Caco-2 (cell line): ENCODE data around the gene MYO7B. TPM values are rescaled to one million over a fixed set of nuclear protein-coding genes. Genes with fewer than 3 reads are reported as not detected.

Experiments
- BruUV-seq: library from RNA; stranded (reverse); fragments of 400-500 nt; replicated peaks from 2 replicates; lab custom pipeline; 2021; lab: Mats Ljungman, UMichigan
- CTCF ChIA-PET: fragments of 300-600 bp; sonication (Branson Sonifier 250); formaldehyde crosslinking; loops from one replicate; lab custom pipeline; 2022; ENCODE audit warnings: antibody characterized with exemption; lab: Charles Lee
- POLR2A ChIA-PET: fragments of 300-600 bp; sonication (Branson Sonifier 250); formaldehyde crosslinking; loops from one replicate; lab custom pipeline; 2022; ENCODE audit warnings: antibody characterized with exemption; lab: Charles Lee
- DNase-seq, 2 experiments: peaks; one replicate each; pipeline versions ENCODE4 v3.0.0 to v3.0.0-alpha.2; 2020 to 2022
- H3K27me3 ChIP-seq: replicated peaks from 2 replicates; pipeline ENCODE4 v1.6.0; 2011; ENCODE audit warnings: low read length; ENCODE audit not compliant: control insufficient read depth, insufficient read depth
- H3K36me3 ChIP-seq: 2 replicates; pipeline ENCODE4 v1.5.1; 2011; ENCODE audit warnings: low read length; ENCODE audit not compliant: control insufficient read depth, insufficient read depth
- H3K4me1 ChIP-seq: fragments of 250-450 bp; sonication (Bioruptor Pico); 2 replicates; pipeline ENCODE4 v1.5.1; 2020; ENCODE audit warnings: mild to moderate bottlenecking
- H3K4me3 ChIP-seq: 2 replicates; pipeline ENCODE4 v1.5.1; 2011; ENCODE audit warnings: low read depth, mild to moderate bottlenecking, control low read depth, low read length
- H3K9me3 ChIP-seq: fragments of 250-450 bp; sonication (Bioruptor Pico); 2 replicates; pipeline ENCODE4 v1.5.1; 2020; ENCODE audit warnings: mild to moderate bottlenecking, moderate library complexity
- H3K27ac Mint-ChIP-seq: one replicate; pipeline ENCODE4 v1.8.0; 2022; ENCODE audit warnings: mixed read lengths; ENCODE audit not compliant: unreplicated experiment
- H3K27me3 Mint-ChIP-seq: one replicate; pipeline ENCODE4 v1.8.0; 2022; ENCODE audit warnings: mixed read lengths; ENCODE audit not compliant: insufficient read depth, unreplicated experiment
- H3K36me3 Mint-ChIP-seq: one replicate; pipeline ENCODE4 v1.8.0; 2022; ENCODE audit warnings: mild to moderate bottlenecking, mixed read lengths; ENCODE audit not compliant: insufficient read depth, unreplicated experiment
- H3K4me1 Mint-ChIP-seq: one replicate; pipeline ENCODE4 v1.8.0; 2022; ENCODE audit warnings: low read depth, mixed read lengths; ENCODE audit not compliant: unreplicated experiment
- H3K4me3 Mint-ChIP-seq: one replicate; pipeline ENCODE4 v1.8.0; 2022; ENCODE audit warnings: mild to moderate bottlenecking, moderate library complexity, mixed read lengths; ENCODE audit not compliant: unreplicated experiment
- H3K9me3 Mint-ChIP-seq: one replicate; pipeline ENCODE4 v1.8.0; 2022; ENCODE audit warnings: mixed read lengths; ENCODE audit not compliant: unreplicated experiment
- CTCF ChIP-seq, 2 experiments: fragments of 200-600 bp in 1 of 2; IDR thresholded peaks; 1 replicate in 1 of 2; 2 replicates in 1 of 2; pipeline versions ENCODE4 v1.5.1 to v1.8.0; 2011 to 2022; ENCODE audit warnings: antibody characterized with exemption in 1 of 2, control low read depth in 1 of 2, inconsistent platforms in 1 of 2, low read depth in 1 of 2, low read length in 1 of 2, mild to moderate bottlenecking in 1 of 2, moderate library complexity in 1 of 2; ENCODE audit not compliant: insufficient read depth in 1 of 2, severe bottlenecking in 1 of 2, unreplicated experiment in 1 of 2
- intact Hi-C: fragments of 100-400 bp; cut with micrococcal nuclease; formaldehyde crosslinking; loops from one replicate; pipeline ENCODE4 v1.10.0; 2022; ENCODE audit not compliant: unreplicated experiment
- total RNA-seq: library from RNA; stranded (reverse); gene quantifications from 2 replicates; pipeline ENCODE4 v1.2.3, GENCODE V29; 2022

Gene MYO7B
- total RNA-seq, 1 experiment from 2014 or later, result 0.27 TPM

GRCh38 chr2:127614246-127614645 is 78.8 kb downstream of the MYO7B start:
- Mint-ChIP-seq H3K9me3 (peaks cover 14% of the 10 kb centered on the region), H3K27me3 (peaks cover 8% of the 10 kb centered on the region), H3K4me3 (no peak overlapping the region), H3K27ac (no peak overlapping the region), H3K36me3 (peaks cover 5% of the 10 kb centered on the region), H3K4me1 (no peaks in the 10 kb centered on the region)
- Histone ChIP-seq H3K4me3 (no peak overlapping the region), H3K36me3 (no peaks in the 10 kb centered on the region), H3K27me3 (no peaks in the 10 kb centered on the region), H3K4me1 (no peaks in the 10 kb centered on the region), H3K9me3 (peaks cover 11% of the 10 kb centered on the region)
- POLR2A ChIA-PET, result no interaction called here
- no peak for TF ChIP-seq CTCF (IDR thresholded peaks at IDR 0.05; ENCODE audit: insufficient read depth in 1 of 2, low read depth in 1 of 2, low read length in 1 of 2, severe bottlenecking in 1 of 2, unreplicated experiment in 1 of 2)
- no peak for DNase-seq
- intact Hi-C loops, result no loop called here
- BruUV-seq, result no TSS peak
- CTCF ChIA-PET, result interaction anchor here (0.6 to 1.1 kb wide), 2 partner anchors 23 to 546 kb away, joined by 3 read pairs; no protein-coding TSS in a partner anchor

- BruUV-seq, result no TSS peak
- no peak overlapping the region for H3K4me3 Mint-ChIP-seq
Measured at GRCh38 chr2:127614731-127615130, 79.2 kb downstream of the MYO7B start.

GRCh38 chr2:127615511-127616166 is 80.2 kb downstream of the MYO7B start:
- BruUV-seq, result no TSS peak
- POLR2A ChIA-PET, result no interaction called here

More at GRCh38 chr2:127614731-127615130, 79.2 kb downstream of the MYO7B start:
- no peaks in the 10 kb centered on the region for H3K4me1 Mint-ChIP-seq
- Histone ChIP-seq H3K9me3 (peaks cover 11% of the 10 kb centered on the region), H3K4me1 (no peaks in the 10 kb centered on the region), H3K4me3 (no peak overlapping the region), H3K36me3 (no peaks in the 10 kb centered on the region), H3K27me3 (no peaks in the 10 kb centered on the region)
- POLR2A ChIA-PET, result no interaction called here
- peaks cover 8% of the 10 kb centered on the region for H3K27me3 Mint-ChIP-seq
- intact Hi-C loops, result no loop called here
- DNase-seq, result no peak
- H3K27ac Mint-ChIP-seq, result no peak overlapping the region
- peaks cover 14% of the 10 kb centered on the region for H3K9me3 Mint-ChIP-seq
- CTCF ChIA-PET, result no interaction called here
- TF ChIP-seq CTCF (IDR thresholded peaks at IDR 0.05; ENCODE audit: insufficient read depth in 1 of 2, low read depth in 1 of 2, low read length in 1 of 2, severe bottlenecking in 1 of 2, unreplicated experiment in 1 of 2), result no peak
- peaks cover 2% of the 10 kb centered on the region for H3K36me3 Mint-ChIP-seq

More at GRCh38 chr2:127615511-127616166, 80.2 kb downstream of the MYO7B start:
- Histone ChIP-seq H3K4me3 (no peak overlapping the region), H3K9me3 (peaks cover 11% of the 10 kb centered on the region), H3K27me3 (no peaks in the 10 kb centered on the region), H3K4me1 (no peaks in the 10 kb centered on the region), H3K36me3 (no peaks in the 10 kb centered on the region)
- Mint-ChIP-seq H3K36me3 (no peaks in the 10 kb centered on the region), H3K27ac (no peak overlapping the region), H3K9me3 (peaks cover 14% of the 10 kb centered on the region), H3K27me3 (peaks cover 8% of the 10 kb centered on the region), H3K4me1 (no peaks in the 10 kb centered on the region), H3K4me3 (no peak overlapping the region)
- CTCF ChIA-PET, result no interaction called here
- TF ChIP-seq CTCF (IDR thresholded peaks at IDR 0.05; ENCODE audit: insufficient read depth in 1 of 2, low read depth in 1 of 2, low read length in 1 of 2, severe bottlenecking in 1 of 2, unreplicated experiment in 1 of 2), result no peak
- intact Hi-C loops, result no loop called here
- no peak for DNase-seq
